Stimulated activated CD4-positive, alpha-beta T cell treated with anti-CD3 and anti-CD28 coated beads, Interleukin-2, amount 100 ng/mL, for 24 hours (primary cell): Measurements from ENCODE around the gene PRKN.

ENCODE experiments used
- DNase-seq, 2 donors: peaks; one replicate each; pipeline ENCODE4 v3.0.0-alpha.2; 2020

Gene PRKN

DNA sequence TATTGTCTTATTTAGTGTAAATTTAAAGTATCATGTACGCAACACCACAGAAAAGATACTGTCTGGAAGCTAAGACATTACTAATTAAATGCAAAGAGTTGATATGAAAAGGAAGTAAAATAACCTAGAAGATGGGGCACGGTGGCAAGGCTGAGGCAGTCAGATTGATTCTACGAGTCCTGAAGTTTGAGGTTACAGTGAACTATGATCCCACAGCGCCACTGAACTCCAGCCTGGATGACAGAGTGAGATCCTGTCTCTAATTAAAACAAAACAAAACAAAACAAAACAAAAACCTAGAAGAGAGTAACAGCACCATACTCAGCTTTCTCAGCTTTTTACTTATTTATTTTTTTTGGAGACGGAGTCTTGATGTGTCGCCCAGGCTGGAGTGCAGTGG lies 199.0 kb downstream of the PRKN start:
- no peak for DNase-seq

DNA sequence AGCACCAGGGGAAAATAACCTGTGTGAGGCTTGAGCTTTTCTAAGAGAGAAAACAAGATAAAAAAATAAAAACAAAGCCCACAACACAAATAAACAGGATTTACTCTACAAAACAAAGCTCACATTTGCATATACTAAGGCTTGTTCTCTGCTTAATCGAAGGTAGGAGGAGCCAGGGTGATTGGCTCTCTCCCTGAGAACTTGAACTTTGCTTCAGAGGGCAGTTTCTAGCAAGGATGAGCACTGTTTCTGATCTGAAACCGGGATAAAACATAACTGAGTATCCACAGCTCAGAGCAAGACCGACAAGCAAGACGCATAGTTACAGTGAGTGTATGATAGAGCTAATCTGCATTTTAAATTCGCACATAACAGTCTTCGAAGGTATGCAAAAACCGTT lies 200.6 kb downstream of the PRKN start:
- DNase-seq, result no peak

DNA sequence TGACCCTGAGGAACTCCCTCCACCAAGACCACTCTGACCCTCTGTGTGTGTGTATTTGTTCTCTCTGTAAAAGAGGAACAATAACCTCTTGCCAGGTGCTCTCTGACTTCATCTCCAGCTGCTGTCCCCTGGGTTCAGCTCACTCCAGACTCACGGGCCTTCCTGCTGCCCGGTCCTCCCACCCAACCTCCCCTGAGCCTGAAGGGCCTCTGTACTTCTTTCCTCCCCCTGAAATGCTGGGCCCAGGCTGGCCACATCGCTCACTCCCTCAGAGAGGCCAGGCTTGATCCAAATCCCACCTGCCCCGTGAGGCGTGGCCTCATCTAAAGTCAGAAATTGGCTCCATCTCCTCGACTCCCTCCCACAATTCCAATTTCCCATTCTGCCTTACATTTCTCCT lies 202.4 kb downstream of the PRKN start:
- no peak for DNase-seq

DNA sequence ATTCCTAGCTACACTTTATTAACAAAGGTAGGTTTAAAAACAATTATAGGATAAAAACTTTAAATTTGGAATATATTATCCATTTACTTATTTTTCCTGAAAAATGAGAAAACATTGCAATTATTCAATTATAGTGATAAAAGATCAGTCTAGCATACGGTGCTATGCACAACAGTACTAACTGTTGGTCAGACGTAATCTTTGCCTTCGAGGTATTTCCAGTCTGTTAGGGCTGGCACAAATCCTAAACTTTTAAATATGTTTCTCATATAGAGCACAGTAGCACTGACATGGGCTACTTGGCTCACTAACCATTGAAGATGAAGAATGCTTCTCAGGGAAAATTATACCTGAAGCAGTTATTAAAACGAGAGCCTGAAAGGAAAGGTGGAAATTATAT lies 214.8 kb downstream of the PRKN start:
- no peak for DNase-seq

DNA sequence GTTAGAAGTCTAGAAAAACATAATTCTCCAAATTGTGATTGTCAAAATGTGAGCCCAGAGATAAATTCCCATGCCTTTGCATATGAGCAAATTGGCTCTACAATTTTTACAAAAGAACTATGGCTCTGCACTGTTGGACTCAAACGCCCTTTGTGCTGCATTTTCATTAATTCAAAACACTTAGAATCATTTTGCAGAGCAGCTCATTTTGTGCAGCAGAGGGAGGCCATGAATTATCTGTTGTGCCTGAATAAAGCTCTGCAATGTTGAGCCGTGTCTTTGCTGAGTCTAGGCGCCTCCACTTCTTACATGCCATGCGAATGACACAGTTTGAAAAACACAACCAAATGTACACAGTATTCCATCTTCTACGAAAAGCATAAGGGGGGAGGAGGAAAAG lies 230.2 kb downstream of the PRKN start:
- DNase-seq, result no peak

DNA sequence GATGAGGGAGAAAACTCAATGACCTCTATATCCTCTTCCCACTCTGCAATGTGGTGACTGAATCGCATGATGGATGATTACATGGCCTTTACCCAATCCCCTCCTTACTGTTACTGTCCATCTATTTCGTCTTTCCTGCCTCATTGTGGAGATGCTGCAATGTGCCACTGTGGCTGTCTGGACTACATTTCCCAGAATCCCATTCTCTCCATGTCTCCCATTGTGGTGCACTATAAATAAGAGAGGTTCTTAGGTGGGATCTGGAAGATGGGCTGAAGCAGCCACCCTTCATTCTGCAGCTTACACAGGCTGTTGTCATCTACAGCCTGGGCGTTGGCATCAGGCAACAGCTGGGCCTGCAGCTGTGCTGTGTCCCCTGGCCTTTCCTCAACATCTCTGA lies 233.6 kb downstream of the PRKN start:
- DNase-seq, result no peak

DNA sequence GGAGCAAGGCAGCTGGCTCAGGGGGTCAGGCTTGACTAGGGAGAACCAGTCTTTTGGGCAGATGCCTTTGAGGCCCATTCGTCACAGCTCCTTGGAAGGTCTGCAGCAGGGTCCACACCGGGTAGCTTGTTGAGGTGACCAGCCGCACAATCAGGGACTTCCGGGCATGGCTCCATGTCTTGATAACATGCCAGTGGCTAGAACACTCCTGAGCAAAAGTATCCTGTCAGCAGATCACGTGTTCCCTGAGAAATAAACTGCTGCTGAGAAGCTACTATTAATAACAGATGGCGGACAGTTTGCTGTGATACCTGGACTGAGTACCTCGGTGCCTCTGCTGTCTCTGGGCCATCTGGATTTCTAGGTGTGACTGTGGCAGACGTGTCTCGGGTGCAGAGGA lies 235.9 kb downstream of the PRKN start:
- no peak for DNase-seq

DNA sequence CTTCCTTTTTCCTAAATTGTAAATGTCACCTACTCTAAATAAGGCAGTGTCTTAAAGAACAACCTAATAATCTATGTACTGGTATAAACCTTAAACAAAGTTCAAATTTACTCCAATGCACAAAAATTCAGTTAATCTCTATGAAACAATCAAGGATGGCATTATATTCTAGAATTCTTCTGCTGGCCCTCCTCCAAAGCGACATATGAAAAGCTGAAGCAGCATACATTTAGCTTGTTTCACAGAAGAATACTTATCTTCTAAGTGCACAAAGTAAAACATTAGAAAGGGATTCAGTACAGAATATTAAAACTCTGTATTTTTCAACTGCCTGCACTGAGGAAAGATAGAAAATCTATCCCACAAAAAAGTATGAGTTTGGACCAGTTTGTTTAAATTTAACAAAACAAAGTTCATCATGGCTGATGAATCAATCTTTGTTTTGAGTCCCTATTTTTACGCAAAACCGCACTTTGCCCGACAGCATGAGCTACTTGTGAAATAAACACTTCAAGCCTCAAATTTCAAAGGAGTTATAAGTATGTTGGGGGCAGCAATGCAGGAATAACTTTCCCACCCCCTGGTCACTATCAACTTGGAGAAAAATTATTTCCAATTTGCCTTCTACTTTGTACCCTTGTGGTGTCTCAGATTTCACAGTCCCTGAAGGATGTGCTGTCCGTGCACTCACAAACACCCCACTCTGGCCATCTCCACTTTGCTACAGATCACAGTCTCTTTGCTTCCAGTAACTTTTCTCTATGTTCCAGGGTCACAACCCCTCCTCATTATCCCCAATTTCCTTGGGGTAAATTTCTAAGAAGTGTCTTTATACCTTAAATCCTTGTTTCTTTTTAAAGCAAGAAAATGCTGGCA lies 238.2 kb downstream of the PRKN start:
- DNase-seq, result no peak

DNA sequence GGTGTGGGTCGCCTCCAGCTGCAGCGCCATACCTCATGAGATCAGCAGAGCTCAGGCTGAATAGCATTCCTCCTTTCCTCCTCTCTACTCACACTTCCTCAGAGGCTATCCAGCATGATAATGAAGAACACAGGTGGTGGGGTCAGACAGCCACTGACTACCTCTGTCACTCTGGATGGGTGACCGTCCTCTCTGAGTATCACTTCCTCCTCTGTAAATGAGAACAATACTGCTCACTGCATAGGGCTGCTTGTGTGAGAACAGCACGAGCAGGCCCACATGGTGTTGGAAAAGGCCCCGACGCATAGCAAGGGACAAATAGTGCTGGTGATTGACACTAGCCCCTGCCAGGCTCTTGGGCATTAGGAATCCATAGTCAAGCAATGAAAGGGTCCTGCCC lies 239.1 kb downstream of the PRKN start:
- DNase-seq, result no peak

DNA sequence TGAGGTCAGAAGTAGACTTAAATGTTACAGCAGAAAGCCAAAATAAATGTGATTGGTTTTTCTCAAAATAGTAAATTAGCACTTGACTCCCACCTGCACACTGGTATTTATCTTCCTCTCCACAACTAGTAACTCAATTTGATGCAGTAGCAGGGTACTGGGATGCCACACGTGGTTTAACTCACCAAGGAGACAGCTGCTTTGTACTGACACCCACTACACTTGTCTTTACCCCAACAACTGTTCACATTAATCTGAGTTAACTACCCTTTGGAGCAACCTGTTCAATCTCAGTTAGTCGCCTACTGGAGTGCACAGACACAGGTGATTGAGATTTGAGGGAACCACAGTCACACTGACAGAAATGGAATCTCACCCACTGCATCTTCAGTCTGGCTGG lies 242.1 kb downstream of the PRKN start:
- DNase-seq, result no peak

DNA sequence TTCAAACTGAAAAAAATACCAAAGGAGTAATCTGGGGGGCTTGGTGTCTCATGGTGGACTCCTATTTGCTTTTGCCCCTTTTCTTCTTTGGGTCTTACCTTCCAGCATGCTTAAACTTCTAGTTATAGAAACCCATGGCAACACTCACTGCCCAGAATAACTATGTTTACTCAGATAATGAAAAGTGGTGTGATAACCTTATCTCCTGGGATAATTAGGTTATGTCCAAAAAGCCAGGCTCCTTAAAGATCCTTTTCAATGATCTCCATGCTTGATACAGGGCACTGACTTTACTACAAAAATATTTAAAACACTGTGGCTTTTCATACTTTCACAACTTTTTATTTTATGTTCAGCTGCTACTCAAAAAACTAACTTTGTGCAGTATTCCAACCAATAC lies 245.6 kb downstream of the PRKN start:
- no peak for DNase-seq

DNA sequence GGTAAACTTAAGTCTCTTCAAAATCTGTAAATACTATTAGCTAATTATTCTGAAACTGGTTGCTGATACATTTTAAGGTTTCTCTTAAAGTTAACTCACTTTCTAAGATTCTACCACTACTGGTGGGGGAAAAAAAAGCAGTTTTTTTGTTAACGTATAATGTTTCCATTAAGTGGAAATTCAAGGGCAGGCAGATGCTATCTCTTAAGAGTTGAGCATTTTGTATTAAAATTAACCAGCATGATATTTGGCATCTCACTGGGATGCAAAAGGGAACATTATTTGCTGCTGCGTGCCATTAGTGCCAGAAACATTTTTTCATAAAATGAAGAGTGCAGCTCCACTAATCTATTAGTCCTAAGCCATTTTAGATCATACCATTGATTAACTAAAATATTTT lies 246.2 kb downstream of the PRKN start:
- no peak for DNase-seq

DNA sequence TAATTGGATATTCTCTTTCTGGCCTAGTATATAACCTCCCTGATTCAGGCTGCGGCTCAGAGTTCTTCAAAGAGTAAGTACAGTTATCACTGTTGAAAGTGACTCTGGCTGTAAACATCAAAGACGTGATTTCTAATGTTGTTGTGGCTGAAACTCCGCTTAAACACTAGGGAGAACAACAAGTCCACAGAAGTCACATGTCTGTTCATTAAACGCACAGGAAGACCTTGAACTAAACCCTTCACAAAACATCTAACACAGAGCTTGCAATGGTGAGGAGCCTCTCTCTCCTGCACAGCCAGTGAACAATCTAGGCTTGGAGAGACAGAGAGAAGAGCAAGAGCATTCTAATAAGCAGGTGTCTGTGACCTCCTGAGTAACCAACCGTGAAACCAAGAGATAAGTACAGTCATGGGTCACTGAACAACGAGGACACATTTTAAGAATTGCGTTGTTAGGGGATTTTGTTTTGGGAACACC lies 249.3 kb downstream of the PRKN start:
- DNase-seq, result no peak

DNA sequence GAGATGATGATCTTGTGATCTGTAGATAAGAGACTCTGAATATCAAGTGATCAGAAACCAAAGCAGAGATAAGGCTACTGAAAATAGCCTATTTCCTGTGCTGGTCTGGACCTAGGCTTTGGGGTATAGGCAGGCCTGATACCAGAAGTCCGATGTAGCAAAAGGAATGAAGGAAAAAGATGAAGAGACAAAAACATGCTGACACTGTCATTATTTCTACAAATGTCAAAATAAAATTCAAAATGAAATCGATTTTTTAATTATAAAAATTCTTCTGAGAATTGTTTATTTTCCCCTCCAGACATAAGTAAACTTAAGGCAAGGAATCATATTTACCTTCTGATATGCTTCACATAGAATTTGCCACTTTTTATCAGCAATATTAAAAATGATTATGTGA lies 252.8 kb downstream of the PRKN start:
- no peak for DNase-seq

DNA sequence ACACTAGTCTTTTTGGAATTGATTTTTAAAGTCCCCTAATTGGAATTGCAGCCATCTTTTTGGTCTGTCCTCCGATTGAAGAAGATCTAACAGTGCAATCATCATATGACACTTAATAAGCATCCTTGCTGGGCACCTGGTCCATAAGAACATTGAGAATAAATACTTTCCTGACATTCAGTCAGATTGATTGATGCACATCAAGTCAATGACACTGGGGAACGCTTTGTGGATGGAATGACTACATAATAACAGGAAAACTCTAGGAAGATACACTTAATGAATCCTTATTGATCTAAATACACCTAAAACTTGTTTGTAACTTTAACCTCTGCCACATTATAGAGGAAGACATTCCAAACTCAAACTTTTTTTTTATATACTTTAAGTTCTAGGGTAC lies 255.7 kb downstream of the PRKN start:
- DNase-seq, result no peak

DNA sequence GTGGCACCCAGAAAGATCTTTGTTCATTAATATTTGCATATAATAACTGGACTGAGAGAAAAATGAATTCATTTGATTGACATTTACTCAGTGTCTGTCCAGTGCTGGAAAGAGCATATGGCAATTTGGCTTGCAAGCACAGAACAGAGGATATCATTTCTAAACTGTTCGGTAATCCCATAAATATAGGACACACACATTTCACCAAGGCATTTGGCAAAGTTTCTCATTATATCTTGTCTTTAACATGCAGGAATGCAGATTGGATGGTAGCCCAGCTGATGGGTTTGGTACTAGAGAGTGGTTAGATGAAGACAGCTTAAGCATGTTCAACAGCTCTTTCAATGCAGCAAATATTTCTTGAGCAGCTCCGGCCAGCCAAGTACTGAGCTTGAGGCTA lies 259.2 kb downstream of the PRKN start:
- no peak for DNase-seq

DNA sequence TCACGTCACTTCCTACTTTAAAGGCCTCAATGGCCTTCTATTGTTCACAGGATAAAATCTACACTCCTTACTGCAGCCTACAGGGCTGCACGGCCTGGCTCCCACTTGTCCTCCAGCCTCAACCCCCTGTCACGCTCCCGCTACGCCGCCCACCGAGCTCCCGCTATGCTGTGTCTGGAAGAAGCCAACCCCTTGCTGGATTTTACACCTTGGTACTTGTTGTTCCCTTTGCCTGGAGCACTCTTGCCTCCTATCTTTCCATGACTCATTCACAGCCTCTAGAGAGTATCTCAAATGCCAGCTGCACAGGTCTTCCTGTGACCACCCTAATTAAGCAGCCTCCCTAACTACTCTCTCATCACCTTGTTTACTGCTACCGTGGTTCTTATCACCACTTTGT lies 259.9 kb downstream of the PRKN start:
- DNase-seq, result no peak

DNA sequence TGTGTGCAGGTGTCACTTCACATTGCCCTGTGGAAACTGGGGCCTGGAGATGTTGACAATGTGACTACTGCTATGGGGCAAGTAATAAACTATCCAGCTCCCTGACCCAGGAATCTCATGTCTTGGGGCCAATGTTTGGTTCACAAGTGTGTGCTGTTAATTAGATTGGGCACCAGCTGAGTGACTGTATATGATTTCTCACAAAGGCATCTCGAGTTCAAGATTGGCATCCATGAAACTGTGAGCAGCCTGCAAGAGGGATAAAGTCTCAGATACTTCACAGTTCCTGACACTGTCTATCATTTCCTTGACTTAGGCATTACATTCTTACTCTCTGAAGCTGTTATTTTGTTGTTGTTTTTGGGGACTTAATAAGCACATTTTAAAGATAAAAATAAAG lies 264.0 kb downstream of the PRKN start:
- no peak for DNase-seq

DNA sequence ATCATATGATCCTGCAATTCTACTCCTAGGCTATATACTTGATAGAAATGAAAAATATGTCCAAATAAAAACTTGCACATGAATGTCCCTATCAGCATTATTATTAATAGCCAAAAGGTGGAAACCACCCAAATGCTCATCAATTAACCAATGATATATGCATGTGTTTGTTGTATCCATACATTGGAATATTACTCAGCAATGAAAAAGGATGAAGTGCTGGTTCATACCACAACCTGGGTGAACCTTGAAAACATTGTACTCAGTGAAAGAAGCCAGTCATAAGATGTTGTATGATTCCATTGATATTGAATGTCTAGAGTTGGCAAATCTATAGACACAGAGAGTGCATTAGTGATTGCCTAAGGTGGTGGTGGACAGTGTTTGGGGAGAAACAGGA lies 267.6 kb downstream of the PRKN start:
- no peak for DNase-seq

DNA sequence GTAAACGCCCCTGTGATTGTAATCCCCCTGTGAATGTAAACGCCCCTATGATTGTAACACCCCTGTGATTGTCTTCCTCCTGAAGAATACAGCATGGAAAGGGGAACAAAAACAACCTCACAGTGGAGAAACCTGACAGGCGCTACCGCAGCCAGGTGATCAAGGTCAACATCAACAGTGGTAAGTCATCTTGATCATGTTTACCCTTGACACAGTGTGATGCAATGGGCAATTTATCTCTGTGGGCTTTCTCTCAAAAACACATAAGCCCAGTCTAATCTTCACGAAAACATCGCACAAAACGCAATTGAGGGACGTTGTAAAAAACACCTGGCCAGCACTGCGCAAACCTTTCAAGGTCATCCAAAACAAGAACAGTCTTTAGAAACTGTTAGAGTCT lies 277.2 kb downstream of the PRKN start:
- no peak for DNase-seq

DNA sequence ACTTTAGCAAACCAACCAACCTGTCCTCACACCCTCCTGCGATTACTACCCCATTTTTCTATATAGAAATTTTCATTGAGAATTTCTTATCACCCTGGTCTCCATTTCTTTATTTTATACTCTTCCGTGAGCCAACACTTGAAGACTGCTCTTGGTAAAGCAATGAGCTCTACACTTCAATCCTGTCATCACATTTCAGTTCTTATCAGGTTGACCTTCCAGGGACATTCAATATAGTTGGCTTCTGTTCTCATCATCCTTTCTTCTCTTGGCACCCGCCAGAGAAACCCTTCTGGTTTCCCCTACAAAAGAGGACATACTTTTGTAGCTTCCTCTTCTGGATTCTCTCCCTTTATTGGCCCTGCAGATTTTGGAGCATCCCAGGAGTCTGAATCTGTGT lies 279.3 kb downstream of the PRKN start:
- DNase-seq, result no peak

DNA sequence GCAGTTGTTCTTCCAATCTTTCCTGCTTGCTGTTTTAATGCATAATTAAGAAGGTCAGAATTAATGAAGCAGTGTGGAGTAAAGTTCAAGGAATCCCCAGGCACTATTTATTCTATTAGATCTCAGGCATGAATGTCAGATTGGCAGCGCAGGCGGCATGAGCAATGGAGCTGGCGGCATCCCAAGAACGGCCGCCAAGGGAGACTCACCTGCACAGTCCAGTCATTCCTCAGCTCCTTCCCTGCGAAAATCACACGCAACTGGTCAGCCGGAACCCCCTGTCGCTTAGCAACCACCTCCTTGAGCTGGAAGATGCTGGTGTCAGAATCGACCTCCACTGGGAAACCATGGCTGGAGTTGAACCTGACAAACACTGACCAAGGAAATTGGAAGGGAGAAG lies 284.5 kb downstream of the PRKN start:
- no peak for DNase-seq

DNA sequence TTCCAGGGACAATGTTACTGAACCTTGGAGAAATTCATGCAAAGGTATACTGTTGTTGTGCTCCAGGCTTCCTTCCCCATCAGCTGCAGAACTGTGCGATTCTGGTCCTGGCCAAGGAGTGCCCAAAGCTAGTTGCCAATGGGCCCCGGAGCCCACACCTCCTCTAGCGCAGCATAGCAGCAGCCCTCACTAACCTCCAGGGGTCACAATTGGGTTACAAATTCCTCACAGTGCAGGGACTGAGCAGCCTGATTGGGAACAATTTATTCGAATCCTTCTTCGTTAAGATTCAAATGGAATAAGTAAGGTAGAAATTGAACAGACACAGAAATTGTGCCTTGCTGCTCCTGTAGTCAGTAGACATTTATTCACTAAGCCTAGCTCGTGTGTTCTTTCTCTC lies 284.9 kb downstream of the PRKN start:
- no peak for DNase-seq

DNA sequence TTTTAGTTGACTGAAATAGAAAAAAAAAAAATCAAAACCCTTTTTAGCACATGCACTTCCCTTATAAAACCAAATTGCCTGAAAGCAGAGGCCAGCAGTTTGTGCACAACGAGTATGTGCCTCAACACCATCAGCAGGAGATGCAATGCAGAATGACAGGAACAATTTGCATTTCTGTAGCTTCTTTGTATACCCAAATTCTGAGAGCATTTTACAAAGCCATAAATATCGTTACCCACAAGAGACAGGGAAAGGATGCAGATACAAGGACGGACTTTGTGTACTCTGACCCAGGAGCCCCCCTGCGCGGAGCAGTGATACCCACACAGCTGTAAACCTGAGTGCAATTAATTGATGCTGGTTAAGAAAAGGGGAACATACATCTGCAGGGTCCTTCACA lies 285.6 kb downstream of the PRKN start:
- DNase-seq, result no peak

DNA sequence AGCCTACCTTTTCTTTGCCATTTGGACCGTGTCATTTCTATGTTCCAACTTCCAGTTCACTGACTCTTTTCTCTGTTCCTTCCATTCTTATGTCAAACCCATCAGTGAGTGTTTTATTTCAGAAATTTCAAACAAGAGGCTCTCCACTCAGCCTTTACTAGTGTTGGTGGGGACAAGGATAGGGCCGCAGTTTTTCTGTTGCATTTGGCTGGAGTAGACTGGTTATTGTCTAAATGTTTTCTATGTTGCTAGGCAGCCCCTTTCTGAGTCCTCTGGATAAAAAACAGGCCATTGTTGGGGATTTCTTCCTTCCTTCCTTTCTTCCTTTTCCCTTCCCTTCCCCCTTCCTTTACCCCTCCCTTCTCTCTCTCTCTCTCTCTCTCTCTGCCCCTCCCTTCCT lies 288.6 kb downstream of the PRKN start:
- DNase-seq, result no peak
